PC-3 (cell line): ENCODE data around the gene KIFAP3. TPM values are rescaled to one million over a fixed set of nuclear protein-coding genes. Genes with fewer than 3 reads are reported as not detected.

Source experiments
- ATAC-seq: fragments of 200-7000 bp; cut with Tn5 transposase; 2 replicates; pipeline ENCODE4 v1.9.1; 2020; ENCODE audit warnings: mild to moderate bottlenecking, moderate library complexity
- BruUV-seq: library from RNA; stranded (reverse); fragments of 400-500 nt; replicated peaks from 2 replicates; lab custom pipeline; 2021; lab: Mats Ljungman, UMichigan
- CTCF ChIA-PET: fragments of 300-600 bp; sonication (Branson Sonifier 250); formaldehyde crosslinking; loops from one replicate; lab custom pipeline; 2022; ENCODE audit warnings: antibody characterized with exemption; lab: Charles Lee
- POLR2A ChIA-PET: fragments of 300-600 bp; sonication (Branson Sonifier 250); formaldehyde crosslinking; loops from one replicate; lab custom pipeline; 2022; ENCODE audit warnings: antibody characterized with exemption; ENCODE audit not compliant: unreplicated experiment; lab: Charles Lee
- DNase-seq: peaks from one replicate; pipeline ENCODE4 v3.0.0-alpha.2; 2015
- H2AFZ ChIP-seq: fragments of 300-600 bp; sonication (generic); 2 replicates; pipeline ENCODE4 v1.6.0; 2016; ENCODE audit warnings: antibody characterized with exemption, low read length
- H3F3A ChIP-seq: fragments of 300-600 bp; sonication (generic); one replicate; pipeline ENCODE4 v1.6.0; 2017; ENCODE audit warnings: antibody characterized with exemption, low read length, control low read depth, mild to moderate bottlenecking; ENCODE audit not compliant: unreplicated experiment
- H3K27ac ChIP-seq: fragments of 300-600 bp; sonication (generic); 2 replicates; pipeline ENCODE4 v1.5.1; 2016; ENCODE audit warnings: mild to moderate bottlenecking, low read length
- H3K27me3 ChIP-seq: fragments of 300-600 bp; sonication (generic); 2 replicates; pipeline ENCODE4 v1.6.1; 2016; ENCODE audit warnings: low read length, mixed read lengths
- H3K36me3 ChIP-seq: fragments of 300-600 bp; sonication (generic); 2 replicates; pipeline ENCODE4 v1.6.1; 2016; ENCODE audit warnings: low read depth, mixed run types, low read length, mixed read lengths
- H3K4me1 ChIP-seq: fragments of 300-600 bp; sonication (generic); 2 replicates; pipeline ENCODE4 v1.5.1; 2016; ENCODE audit warnings: low read length; ENCODE audit not compliant: insufficient read depth
- H3K4me2 ChIP-seq: fragments of 300-600 bp; sonication (generic); 2 replicates; pipeline ENCODE4 v1.6.0; 2016; ENCODE audit warnings: low read length
- H3K4me3 ChIP-seq: fragments of 300-600 bp; sonication (generic); 2 replicates; pipeline ENCODE4 v1.5.1; 2016; ENCODE audit warnings: mild to moderate bottlenecking, low read length, mixed read lengths
- H3K79me2 ChIP-seq: fragments of 300-600 bp; sonication (generic); 2 replicates; pipeline ENCODE4 v1.6.1; 2017; ENCODE audit warnings: low read length, mixed read lengths
- H3K9ac ChIP-seq: fragments of 300-600 bp; sonication (generic); 2 replicates; pipeline ENCODE4 v1.6.0; 2016; ENCODE audit warnings: mild to moderate bottlenecking, low read length
- H3K9me2 ChIP-seq: fragments of 300-600 bp; sonication (generic); replicated peaks from 2 replicates; pipeline ENCODE4 v1.6.1; 2016; ENCODE audit warnings: mixed run types, low read length, mixed read lengths
- H3K9me3 ChIP-seq: fragments of 300-600 bp; sonication (generic); 2 replicates; pipeline ENCODE4 v1.6.1; 2016; ENCODE audit warnings: low read length, mixed read lengths
- H4K20me1 ChIP-seq: fragments of 300-600 bp; sonication (generic); 2 replicates; pipeline ENCODE4 v1.6.1; 2016; ENCODE audit warnings: low read length, mixed read lengths
- CTCF ChIP-seq: fragments of 300-600 bp; sonication (generic); conservative IDR thresholded peaks from 2 replicates; pipeline ENCODE4 v1.5.1; 2017; ENCODE audit warnings: antibody characterized with exemption, low read depth, mild to moderate bottlenecking, low read length
- EZH2 ChIP-seq: fragments of 300-600 bp; sonication (generic); IDR thresholded peaks from one replicate; pipeline ENCODE4 v1.6.1; 2017; ENCODE audit warnings: antibody characterized with exemption, mild to moderate bottlenecking, low read length; ENCODE audit not compliant: unreplicated experiment
- EZH2phosphoT487 ChIP-seq: fragments of 300-600 bp; sonication (generic); IDR thresholded peaks from 2 replicates; pipeline ENCODE4 v1.6.1; 2018; ENCODE audit warnings: mild to moderate bottlenecking, antibody characterized with exemption, low read length, borderline replicate concordance
- intact Hi-C: fragments of 100-400 bp; cut with micrococcal nuclease; formaldehyde crosslinking; loops from 2 replicates; pipeline ENCODE4 v1.9.0; 2023
- total RNA-seq: library from RNA; depleted of rRNA; stranded (reverse); fragments of >200 nt; gene quantifications from 2 replicates; pipeline ENCODE4 v1.2.3, GENCODE V29; 2014

KIFAP3 gene
- total RNA-seq, 1 experiment from 2014 or later = 6.9 TPM

- H3K9me3 ChIP-seq = no peaks in the 10 kb centered on the region
- H3K79me2 ChIP-seq = no peaks in the 10 kb centered on the region
- no peak overlapping the region for H3K9ac ChIP-seq
- H3K4me1 ChIP-seq = no peaks in the 10 kb centered on the region
- no peak overlapping the region for H3K27ac ChIP-seq
- intact Hi-C loops = no loop called here
- H4K20me1 ChIP-seq = no peaks in the 10 kb centered on the region
- no peak overlapping the region for H2AFZ ChIP-seq
- H3K27me3 ChIP-seq = no peaks in the 10 kb centered on the region
- CTCF ChIA-PET = no interaction called here
- ATAC-seq (no peak), DNase-seq (no peak)
- H3K9me2 ChIP-seq = no peaks in the 10 kb centered on the region
- no peaks in the 10 kb centered on the region for H3K36me3 ChIP-seq
- POLR2A ChIA-PET = interaction anchor here (0.6 kb wide), 1 partner anchor 11 kb away, joined by 3 read pairs; the partner anchor contains the start of gene SCYL3
- no peak for TF ChIP-seq EZH2phosphoT487
- TF ChIP-seq CTCF = no peak
- no peak for TF ChIP-seq EZH2
- H3K4me2 ChIP-seq = no peak overlapping the region
- H3K4me3 ChIP-seq = no peak overlapping the region
- no peaks in the 10 kb centered on the region for H3F3A ChIP-seq
- BruUV-seq = no TSS peak
Measured at GRCh38 chr1:169904834-169905233, 169.7 kb downstream of the KIFAP3 start.

- Histone ChIP-seq H3K4me2 (no peak overlapping the region), H3K9ac (no peak overlapping the region), H3K79me2 (no peaks in the 10 kb centered on the region), H3K36me3 (no peaks in the 10 kb centered on the region), H2AFZ (no peak overlapping the region), H4K20me1 (no peaks in the 10 kb centered on the region), H3K27ac (no peak overlapping the region), H3K4me1 (no peaks in the 10 kb centered on the region), H3K9me2 (no peaks in the 10 kb centered on the region), H3K27me3 (no peaks in the 10 kb centered on the region), H3F3A (no peaks in the 10 kb centered on the region), H3K4me3 (no peak overlapping the region), H3K9me3 (no peaks in the 10 kb centered on the region)
- no peak for TF ChIP-seq EZH2
- no peak for TF ChIP-seq CTCF
- no peak for TF ChIP-seq EZH2phosphoT487
- POLR2A ChIA-PET = no interaction called here
- ATAC-seq = no peak
- CTCF ChIA-PET = interaction anchor here (0.7 kb wide), 1 partner anchor 96 kb away, joined by 3 read pairs; no protein-coding TSS in a partner anchor
- no peak for DNase-seq
- no TSS peak for BruUV-seq
- intact Hi-C loops = no loop called here
Measured at GRCh38 chr1:169902751-169903150, 171.7 kb downstream of the KIFAP3 start.

- intact Hi-C loops = no loop called here
- ChIA-PET CTCF (no interaction called here), POLR2A (no interaction called here)
- Histone ChIP-seq H3K27me3 (no peaks in the 10 kb centered on the region), H3K79me2 (no peaks in the 10 kb centered on the region), H3K4me1 (no peaks in the 10 kb centered on the region), H3F3A (no peaks in the 10 kb centered on the region), H3K9ac (no peak overlapping the region), H2AFZ (no peak overlapping the region), H3K4me2 (no peak overlapping the region), H3K36me3 (no peaks in the 10 kb centered on the region), H3K9me3 (no peaks in the 10 kb centered on the region), H4K20me1 (no peaks in the 10 kb centered on the region), H3K9me2 (no peaks in the 10 kb centered on the region), H3K4me3 (no peak overlapping the region), H3K27ac (no peak overlapping the region)
- no peak for ATAC-seq
- no TSS peak for BruUV-seq
- no peak for TF ChIP-seq EZH2
- no peak for TF ChIP-seq CTCF
- TF ChIP-seq EZH2phosphoT487 = no peak
- DNase-seq = no peak
Measured at GRCh38 chr1:169901115-169901514, 173.4 kb downstream of the KIFAP3 start.
